A673 (cell line): Measurements from ENCODE around the gene CENPA. TPM values are rescaled to one million over a fixed set of nuclear protein-coding genes. Genes with fewer than 3 reads are reported as not detected.

Experiments
- BruUV-seq: library from RNA; stranded (reverse); fragments of 400-500 nt; replicated peaks from 2 replicates; lab custom pipeline; 2021; lab: Mats Ljungman, UMichigan
- CTCF ChIA-PET: fragments of 300-600 bp; sonication (Branson Sonifier 250); formaldehyde crosslinking; loops from one replicate; lab custom pipeline; 2022; ENCODE audit warnings: antibody characterized with exemption; lab: Charles Lee
- POLR2A ChIA-PET: fragments of 300-600 bp; sonication (Branson Sonifier 250); formaldehyde crosslinking; loops from one replicate; lab custom pipeline; 2022; ENCODE audit warnings: antibody characterized with exemption; ENCODE audit not compliant: low non-redundant PET; lab: Charles Lee
- DNase-seq: peaks from one replicate; pipeline ENCODE4 v3.0.0-alpha.2; 2015; ENCODE audit warnings: low spot score
- H3K27ac ChIP-seq: fragments of 200-600 bp; sonication (generic); 2 replicates; pipeline ENCODE4 v1.5.1; 2016; ENCODE audit warnings: mixed run types, low read depth, mild to moderate bottlenecking, mixed read lengths, antibody characterized with exemption, low read length; ENCODE audit not compliant: poor library complexity, severe bottlenecking
- H3K27me3 ChIP-seq: fragments of 200-600 bp; sonication (generic); replicated peaks from 2 replicates; pipeline ENCODE4 v1.6.1; 2017; ENCODE audit warnings: mixed run types, low read depth, mild to moderate bottlenecking, mixed read lengths, antibody characterized with exemption, low read length; ENCODE audit not compliant: insufficient read depth, poor library complexity
- H3K36me3 ChIP-seq: fragments of 200-600 bp; sonication (generic); 2 replicates; pipeline ENCODE4 v1.6.1; 2016; ENCODE audit warnings: mixed run types, mild to moderate bottlenecking, mixed read lengths, antibody characterized with exemption, low read length; ENCODE audit not compliant: insufficient read depth, poor library complexity, severe bottlenecking
- H3K4me1 ChIP-seq: fragments of 200-600 bp; sonication (generic); 2 replicates; pipeline ENCODE4 v1.6.1; 2017; ENCODE audit warnings: mixed run types, mild to moderate bottlenecking, mixed read lengths, antibody characterized with exemption, low read length; ENCODE audit not compliant: insufficient read depth, poor library complexity, severe bottlenecking
- H3K4me3 ChIP-seq: fragments of 200-600 bp; sonication (generic); 2 replicates; pipeline ENCODE4 v1.5.1; 2016; ENCODE audit warnings: low read depth, mixed run types, mild to moderate bottlenecking, mixed read lengths, low read length; ENCODE audit not compliant: poor library complexity, severe bottlenecking
- H3K9me3 ChIP-seq: fragments of 200-600 bp; sonication (generic); 2 replicates; pipeline ENCODE4 v1.6.1; 2016; ENCODE audit warnings: mixed run types, low read depth, mild to moderate bottlenecking, mixed read lengths, antibody characterized with exemption, low read length; ENCODE audit not compliant: poor library complexity, severe bottlenecking
- CTCF ChIP-seq: fragments of 300-800, 200-600 bp; sonication (generic); conservative IDR thresholded peaks from 2 replicates; pipeline ENCODE4 v1.5.1; 2017; ENCODE audit warnings: low read depth, mild to moderate bottlenecking, antibody characterized with exemption, low read length, moderate library complexity, mixed read lengths
- EZH2 ChIP-seq: fragments of 200-600 bp; sonication (generic); IDR thresholded peaks from 2 replicates; pipeline ENCODE4 v1.6.1; 2017; ENCODE audit warnings: borderline replicate concordance, low read depth, mild to moderate bottlenecking, mixed read lengths, antibody characterized with exemption, low read length; ENCODE audit not compliant: poor library complexity, severe bottlenecking
- intact Hi-C: fragments of 100-400 bp; cut with micrococcal nuclease; formaldehyde crosslinking; loops from one replicate; pipeline ENCODE4 v1.10.0; 2022; ENCODE audit not compliant: unreplicated experiment
- total RNA-seq: library from RNA; stranded (reverse); gene quantifications from 2 replicates; pipeline ENCODE4 v1.2.3, GENCODE V29; 2021

Gene CENPA
- total RNA-seq, 1 experiment from 2014 or later = 59.2 TPM

DNA sequence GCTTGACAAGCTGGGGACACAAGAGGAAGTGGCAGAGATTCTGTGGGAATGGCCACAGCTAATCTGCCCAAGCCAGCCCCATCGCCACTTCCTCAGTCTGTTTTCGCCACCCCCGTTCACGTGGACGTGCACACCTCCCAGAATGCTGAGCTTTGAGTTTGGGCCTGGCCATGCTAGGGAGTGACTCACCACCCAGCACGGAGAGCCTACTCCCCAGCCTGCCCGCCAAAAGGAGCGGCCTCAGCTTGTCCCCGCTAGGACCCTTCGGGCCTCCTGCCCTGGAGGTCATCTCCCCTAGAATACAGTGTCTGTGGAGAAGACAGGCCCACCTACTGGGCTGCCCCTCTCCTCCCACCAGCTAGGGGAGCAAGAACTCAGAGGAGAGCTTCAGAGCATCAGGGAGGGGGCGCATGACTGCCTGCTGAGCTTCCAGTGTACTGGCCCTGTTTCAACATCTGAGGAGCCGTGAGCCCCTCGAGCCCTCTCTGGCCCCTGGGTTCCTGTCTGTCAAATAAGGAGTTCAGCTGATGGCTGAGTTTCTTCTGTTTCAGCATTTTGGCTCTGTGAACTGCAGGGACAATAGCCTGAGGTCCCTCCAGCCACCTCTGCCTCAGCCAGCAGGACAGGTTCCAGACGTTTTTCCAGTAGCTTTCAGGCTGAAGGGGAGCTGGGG is 16.6 kb upstream of the CENPA start:
- Histone ChIP-seq H3K27ac (no peak overlapping the region), H3K9me3 (no peaks in the 10 kb centered on the region), H3K36me3 (no peaks in the 10 kb centered on the region), H3K4me1 (peaks cover 10% of the 10 kb centered on the region), H3K27me3 (no peaks in the 10 kb centered on the region), H3K4me3 (no peak overlapping the region)
- BruUV-seq = no TSS peak
- intact Hi-C loops = no loop called here
- DNase-seq = no peak
- TF ChIP-seq CTCF (no peak), EZH2 (no peak)
- ChIA-PET POLR2A (no interaction called here), CTCF (no interaction called here)

DNA sequence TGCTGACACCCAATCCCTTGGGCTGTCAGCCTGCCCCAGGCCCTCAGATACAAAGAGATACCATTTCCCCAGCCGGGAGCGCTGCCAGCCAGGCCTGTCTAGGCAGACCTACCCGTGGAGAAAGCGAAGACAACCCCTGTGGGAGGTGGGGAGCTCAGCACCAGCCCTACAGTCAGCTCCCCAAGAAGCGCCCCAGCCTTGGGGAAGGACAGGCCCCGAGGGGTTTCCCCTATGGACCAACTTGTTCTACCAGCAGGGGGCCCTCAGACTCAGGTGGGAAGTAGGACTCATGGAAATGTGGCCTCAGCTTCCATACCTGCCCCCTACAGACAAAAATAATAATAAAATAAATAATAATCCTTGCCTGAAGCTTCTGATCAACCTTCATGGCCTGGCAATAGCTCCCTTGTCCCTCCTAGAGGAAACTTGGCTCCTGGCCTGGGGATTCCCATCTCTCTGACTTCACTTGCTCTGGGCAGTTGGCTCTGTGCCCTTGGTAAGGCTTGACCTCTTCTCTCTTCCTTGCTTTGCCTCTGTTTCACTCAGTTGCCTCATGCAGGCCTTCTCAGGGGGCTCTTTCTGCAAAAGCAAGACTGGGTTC is 14.8 kb upstream of the CENPA start:
- Histone ChIP-seq H3K9me3 (no peaks in the 10 kb centered on the region), H3K36me3 (peaks cover 3% of the 10 kb centered on the region), H3K27ac (no peak overlapping the region), H3K4me1 (no peaks in the 10 kb centered on the region), H3K4me3 (no peak overlapping the region), H3K27me3 (no peaks in the 10 kb centered on the region)
- BruUV-seq = no TSS peak
- no peak for DNase-seq
- POLR2A ChIA-PET = no interaction called here
- intact Hi-C loops = no loop called here
- TF ChIP-seq CTCF (peak; percentile 35; the same call in 1 of the 2 replicates), EZH2 (no peak)
- CTCF ChIA-PET = no interaction called here

DNA sequence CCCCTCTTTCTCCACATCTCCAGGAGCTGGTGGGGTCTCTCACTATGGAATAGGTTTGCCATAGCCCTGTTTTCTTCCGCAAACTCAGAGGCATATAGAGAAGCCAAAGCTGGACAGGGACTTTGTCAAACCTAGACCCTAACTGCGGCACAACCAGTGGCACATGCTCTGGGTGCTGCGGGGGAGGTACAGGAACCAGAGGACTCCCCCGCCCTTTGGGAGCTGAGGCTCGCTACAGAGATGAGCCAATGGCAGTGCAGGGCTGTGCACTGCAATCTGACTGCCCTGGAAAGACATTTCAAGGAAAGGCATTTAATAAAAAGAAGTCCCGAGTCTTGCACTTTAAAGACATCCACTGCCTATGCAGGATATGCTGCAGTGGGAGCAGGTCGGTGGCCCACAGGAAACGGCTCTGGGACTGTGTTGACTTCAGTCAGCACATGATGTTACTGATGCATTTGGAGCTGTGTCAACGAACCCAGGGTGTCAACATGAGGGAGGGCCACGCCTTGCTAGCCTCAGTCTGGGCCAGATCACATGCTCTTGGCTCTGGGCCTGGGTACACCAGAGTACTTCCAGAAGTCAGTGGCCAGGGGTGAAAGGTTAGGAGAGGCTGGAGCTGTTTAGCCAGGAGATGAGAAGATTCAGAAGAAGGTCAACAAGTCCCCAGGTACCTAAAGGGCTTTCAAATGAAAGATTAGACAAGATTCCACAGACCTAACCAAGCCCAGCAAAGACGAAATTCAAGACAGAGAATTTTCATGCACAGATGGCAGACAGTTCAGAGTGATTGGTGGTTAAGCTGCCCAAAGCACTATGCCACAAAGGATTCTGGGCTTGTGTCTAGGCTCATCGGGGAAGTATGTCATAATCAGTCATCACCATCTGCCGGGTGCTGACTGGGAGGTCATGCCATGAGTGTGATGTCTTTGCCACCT is 13.5 kb upstream of the CENPA start:
- Histone ChIP-seq H3K27ac (no peak overlapping the region), H3K4me3 (no peak overlapping the region), H3K4me1 (no peaks in the 10 kb centered on the region), H3K27me3 (no peaks in the 10 kb centered on the region), H3K36me3 (peaks cover 6% of the 10 kb centered on the region), H3K9me3 (no peaks in the 10 kb centered on the region)
- ChIA-PET POLR2A (no interaction called here), CTCF (no interaction called here)
- BruUV-seq = no TSS peak
- TF ChIP-seq CTCF (no peak), EZH2 (no peak)
- intact Hi-C loops = no loop called here
- DNase-seq = no peak
